ENCODE data around the gene S100A2.
"Not testable (repeated sequence)": the region's sequence is repeated elsewhere in the genome, so short reads cannot be mapped to it uniquely, and the experiment has no call there.

Gene S100A2

DNA sequence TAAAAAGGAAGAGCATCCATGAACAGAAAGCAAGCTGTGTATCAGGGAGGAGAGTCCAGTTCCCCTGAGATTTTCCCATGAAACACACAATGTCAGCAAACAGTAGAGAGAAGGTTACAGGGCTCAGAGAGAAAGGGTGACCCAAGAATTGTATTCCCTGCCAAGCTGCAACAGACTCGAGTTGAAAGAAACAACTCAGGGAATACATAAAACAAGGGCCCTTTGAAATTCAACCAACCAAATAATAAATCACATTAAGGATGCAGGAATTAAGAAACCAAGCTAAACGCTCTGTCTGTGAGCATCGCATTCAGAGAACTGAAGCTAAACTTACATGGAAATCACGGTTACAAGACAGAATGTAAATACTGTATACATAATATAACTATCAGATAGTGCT is 27.1 kb upstream of the S100A2 start:
- in situ Hi-C loops (cut with MboI; ENCODE audit: low sequenced_read_pairs): no loop called here

GRCh38 chr1:153588482-153588881 is 22.8 kb upstream of the S100A2 start:
- in situ Hi-C loops (cut with MboI; ENCODE audit: low sequenced_read_pairs): no loop called here

- in situ Hi-C loops (cut with MboI; ENCODE audit: low sequenced_read_pairs): not testable (repeated sequence)
Measured at GRCh38 chr1:153588033-153588432, 22.4 kb upstream of the S100A2 start.

DNA sequence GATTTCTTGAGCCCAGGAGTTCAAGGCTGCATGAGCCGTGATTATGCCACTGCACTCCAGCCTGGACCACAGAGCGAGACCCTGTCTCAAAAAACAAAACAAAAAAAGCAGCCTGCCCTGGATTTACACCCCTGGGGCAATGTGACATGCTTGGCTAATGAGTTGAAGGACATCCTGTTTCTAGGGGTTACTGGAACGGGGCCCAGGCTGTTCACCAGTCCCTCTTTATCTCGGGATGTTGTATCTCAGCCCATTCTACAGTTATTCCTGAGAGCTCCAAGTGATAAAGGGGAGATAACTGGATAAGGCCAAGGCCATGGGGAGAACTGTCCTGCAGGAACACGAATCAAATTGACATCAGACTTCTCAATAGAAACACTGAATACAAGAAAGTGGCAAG is 21.7 kb upstream of the S100A2 start:
- in situ Hi-C loops (cut with MboI; ENCODE audit: low sequenced_read_pairs): no loop called here

- in situ Hi-C loops (cut with MboI; ENCODE audit: low sequenced_read_pairs): no loop called here
Measured at GRCh38 chr1:153586347-153586746, 20.7 kb upstream of the S100A2 start.

DNA sequence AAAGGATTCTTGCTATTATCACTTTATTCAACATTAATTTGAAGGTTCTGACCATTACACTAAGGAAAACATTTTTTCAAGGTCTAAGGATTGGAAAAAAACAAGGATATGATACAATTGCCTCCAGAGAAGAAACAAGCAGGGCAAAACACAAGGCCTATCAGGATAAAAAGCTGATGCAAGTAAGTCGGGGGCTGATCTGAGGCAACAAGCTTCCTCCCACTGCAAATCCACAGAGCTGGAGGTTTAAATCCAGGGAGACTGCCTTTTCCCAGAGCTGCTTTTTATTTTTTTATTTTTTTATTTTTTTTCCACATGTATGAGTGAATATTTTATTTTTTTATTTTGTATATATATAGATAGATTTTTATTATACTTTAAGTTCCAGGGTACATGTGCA is 19.4 kb upstream of the S100A2 start:
- in situ Hi-C loops (cut with MboI; ENCODE audit: low sequenced_read_pairs): no loop called here

- in situ Hi-C loops (cut with MboI; ENCODE audit: low sequenced_read_pairs): no loop called here
Measured at GRCh38 chr1:153583976-153584375, 18.3 kb upstream of the S100A2 start.

DNA sequence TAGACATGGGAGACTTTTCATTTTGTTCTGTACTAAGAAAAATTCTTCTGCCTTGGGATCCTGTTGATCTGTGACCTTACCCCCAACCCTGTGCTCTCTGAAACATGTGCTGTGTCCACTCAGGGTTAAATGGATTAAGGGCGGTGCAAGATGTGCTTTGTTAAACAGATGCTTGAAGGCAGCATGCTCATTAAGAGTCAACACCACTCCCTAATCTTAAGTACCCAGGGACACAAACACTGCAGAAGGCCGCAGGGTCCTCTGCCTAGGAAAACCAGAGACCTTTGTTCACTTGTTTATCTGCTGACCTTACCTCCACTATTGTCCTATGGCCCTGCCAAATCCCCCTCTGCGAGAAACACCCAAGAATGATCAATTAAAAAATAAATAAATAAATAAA is 17.9 kb upstream of the S100A2 start:
- in situ Hi-C loops (cut with MboI; ENCODE audit: low sequenced_read_pairs): not testable (repeated sequence)

- in situ Hi-C loops (cut with MboI; ENCODE audit: low sequenced_read_pairs): not testable (repeated sequence)
Measured at GRCh38 chr1:153582836-153583235, 17.2 kb upstream of the S100A2 start.

GRCh38 chr1:153578936-153579335 is 13.3 kb upstream of the S100A2 start:
- in situ Hi-C loops (cut with MboI; ENCODE audit: low sequenced_read_pairs): no loop called here

DNA sequence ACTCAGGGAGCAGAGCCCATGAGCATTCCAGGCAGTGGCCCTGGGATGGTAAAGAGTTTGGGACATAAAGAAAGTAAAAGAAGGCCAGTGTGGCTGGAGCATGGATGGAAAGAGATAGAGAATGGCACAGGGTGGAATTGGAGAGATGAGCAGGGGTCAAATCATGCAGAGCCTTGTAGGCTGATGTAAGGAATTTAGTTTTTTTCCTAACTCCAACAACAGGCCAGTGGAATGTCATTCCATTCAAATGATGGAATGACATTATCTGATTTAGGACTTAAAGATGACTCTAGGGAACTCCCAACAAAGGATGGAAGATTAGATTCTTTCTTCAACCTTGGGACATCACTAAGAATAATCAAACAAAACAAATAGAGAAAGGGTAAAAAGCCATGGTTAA is 12.8 kb upstream of the S100A2 start:
- in situ Hi-C loops (cut with MboI; ENCODE audit: low sequenced_read_pairs): no loop called here

DNA sequence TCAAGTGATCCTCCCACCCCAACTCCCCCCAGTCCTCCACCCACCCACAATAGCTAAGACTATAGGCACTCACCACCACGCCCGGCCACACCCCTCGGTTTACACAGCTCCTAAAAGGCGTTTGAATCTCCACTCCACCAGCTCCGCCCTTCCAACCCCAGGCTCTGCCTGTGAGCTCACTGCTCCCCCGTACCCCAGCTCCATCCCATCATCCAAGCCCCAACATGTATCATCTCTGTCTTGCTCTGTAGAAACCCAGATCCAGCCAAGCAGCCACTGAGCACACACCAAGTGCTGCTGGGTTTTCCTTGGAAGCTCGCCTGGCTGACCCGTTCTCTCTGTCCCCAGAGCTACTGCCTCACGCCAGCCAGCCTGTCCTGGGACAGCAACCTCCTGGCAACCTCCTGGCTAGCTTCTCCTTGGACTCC is 12.0 kb upstream of the S100A2 start:
- in situ Hi-C loops (cut with MboI; ENCODE audit: low sequenced_read_pairs): no loop called here

DNA sequence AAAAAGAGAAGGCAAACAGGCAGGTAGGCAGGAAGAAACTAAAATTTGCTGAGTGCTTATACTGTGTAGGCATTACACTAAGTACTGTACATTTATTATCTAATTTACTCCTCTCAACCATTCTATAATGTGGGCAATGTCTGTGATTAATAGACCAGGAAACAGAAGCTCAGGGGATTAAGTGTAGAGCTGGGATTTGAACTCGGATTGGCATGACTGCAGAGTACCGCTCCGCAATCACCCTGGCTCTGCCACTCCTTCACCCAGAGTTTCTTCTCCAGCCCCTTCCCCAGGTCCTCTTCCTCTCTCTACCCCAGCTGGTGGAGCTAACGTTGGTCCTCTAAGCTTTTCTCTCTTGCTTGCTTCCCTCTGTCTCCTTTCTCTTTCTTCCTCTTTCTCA is 11.5 kb upstream of the S100A2 start:
- in situ Hi-C loops (cut with MboI; ENCODE audit: low sequenced_read_pairs): no loop called here

GRCh38 chr1:153575497-153575896 is 9.9 kb upstream of the S100A2 start:
- in situ Hi-C loops (cut with MboI; ENCODE audit: low sequenced_read_pairs): not testable (repeated sequence)

GRCh38 chr1:153575081-153575491 is 9.4 kb upstream of the S100A2 start:
- in situ Hi-C loops (cut with MboI; ENCODE audit: low sequenced_read_pairs): not testable (repeated sequence)

- in situ Hi-C loops (cut with MboI; ENCODE audit: low sequenced_read_pairs): no loop called here
Measured at GRCh38 chr1:153573351-153573750, 7.7 kb upstream of the S100A2 start.

GRCh38 chr1:153572569-153573015 is 6.9 kb upstream of the S100A2 start:
- in situ Hi-C loops (cut with MboI; ENCODE audit: low sequenced_read_pairs): no loop called here

DNA sequence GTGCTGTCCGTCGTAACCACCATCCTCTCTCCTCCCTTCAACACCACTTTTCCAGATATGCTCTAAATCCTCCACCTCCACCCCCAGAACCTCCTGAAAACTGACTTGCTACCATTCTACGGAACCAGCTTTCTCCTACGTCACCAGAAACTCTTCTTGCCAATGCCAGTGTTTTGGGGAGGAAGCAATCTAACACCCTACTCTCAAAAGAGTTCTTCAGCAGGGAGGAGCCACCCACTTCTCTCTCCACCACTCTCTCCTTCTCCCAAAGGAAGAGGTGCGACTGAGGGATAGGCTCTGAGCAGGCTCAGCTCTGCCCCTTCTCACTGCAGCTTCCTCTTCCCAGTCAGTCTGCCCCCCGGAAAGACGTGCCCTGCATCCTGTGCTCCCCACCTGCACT is 6.1 kb upstream of the S100A2 start:
- in situ Hi-C loops (cut with MboI; ENCODE audit: low sequenced_read_pairs): no loop called here

DNA sequence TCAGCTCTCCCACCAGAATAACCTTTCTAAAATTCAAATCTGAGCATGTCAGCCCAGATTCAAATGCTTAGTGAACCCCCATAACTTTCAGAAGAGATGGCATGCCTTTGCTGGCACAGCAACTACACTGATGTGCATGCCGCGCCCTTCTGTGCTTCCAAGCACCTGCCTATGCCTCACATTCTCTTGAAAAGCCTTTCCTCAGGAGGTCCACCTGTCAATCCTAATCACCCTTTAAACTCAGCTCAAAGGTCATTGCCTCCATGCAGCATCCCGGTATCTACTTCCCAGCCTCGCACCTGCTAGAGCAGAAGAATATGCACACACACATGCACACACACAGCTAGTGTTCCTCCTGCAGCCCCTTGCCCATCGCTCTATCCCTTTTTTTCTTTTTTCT is 5.2 kb upstream of the S100A2 start:
- in situ Hi-C loops (cut with MboI; ENCODE audit: low sequenced_read_pairs): no loop called here

DNA sequence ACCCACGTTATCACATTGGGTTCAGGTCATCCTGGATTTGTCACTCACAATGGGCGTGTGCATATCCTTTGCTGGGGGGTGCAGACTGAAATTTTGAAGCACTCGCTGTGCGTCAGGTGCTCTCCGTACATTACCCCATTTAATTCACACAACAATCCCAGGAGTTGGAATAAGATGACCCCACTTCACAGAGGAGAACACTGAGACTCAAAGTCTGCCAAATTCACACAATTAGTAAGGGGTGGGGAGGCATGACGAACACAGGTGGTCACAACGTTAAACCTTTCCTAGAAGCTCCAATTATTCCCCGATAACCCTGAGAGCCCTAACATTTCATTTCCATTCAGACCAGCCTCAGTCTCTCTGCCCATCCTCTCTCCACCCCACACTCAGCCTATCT is 3.8 kb upstream of the S100A2 start:
- in situ Hi-C loops (cut with MboI; ENCODE audit: low sequenced_read_pairs): no loop called here

DNA sequence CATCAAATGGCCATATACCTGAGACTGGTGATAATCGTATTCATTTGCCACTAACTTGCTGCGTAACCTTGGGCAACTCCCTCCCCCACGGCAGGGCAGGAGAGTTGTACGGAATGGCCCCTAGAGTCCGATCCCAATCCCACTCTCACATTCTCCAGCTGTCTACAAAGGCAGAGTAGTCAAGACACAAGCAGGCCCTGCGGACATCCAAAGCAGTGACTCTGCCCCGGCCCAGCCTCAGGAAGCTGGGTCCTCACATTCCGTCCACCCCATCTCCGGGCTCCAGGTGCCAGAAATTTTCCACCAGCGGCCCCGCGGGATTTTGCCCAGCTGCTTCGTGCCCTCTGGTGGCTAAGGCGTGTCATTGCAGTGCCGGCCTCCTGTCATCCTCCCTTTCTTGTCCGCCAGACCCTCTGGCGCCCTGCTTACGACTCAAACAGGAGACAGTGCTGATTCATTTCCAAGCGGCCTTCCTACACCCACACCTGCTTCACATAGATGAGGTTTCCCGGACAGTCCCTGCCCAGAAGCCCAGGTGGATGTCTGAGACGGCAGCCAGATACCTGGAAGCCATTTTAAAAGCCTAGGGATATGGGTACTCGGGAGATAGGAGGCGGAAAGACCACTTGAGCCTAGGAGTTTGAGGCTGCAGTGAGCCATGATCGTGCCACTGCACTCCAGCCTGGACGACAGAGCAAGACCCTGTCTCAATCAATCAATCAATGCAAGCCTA is 2.9 kb upstream of the S100A2 start:
- in situ Hi-C loops (cut with MboI; ENCODE audit: low sequenced_read_pairs): no loop called here

GRCh38 chr1:153567621-153568366 is 2.1 kb upstream of the S100A2 start:
- in situ Hi-C loops (cut with MboI; ENCODE audit: low sequenced_read_pairs): no loop called here

Measured in HL-60/S4 treated with retinoic acid at 250 ng/mL for 4 days and 3 days (cell line).